GM21447 (cell line): ENCODE results near the gene RUNDC1.
"Not testable (repeated sequence)": the region's sequence is repeated elsewhere in the genome, so short reads cannot be mapped to it uniquely, and the experiment has no call there.

ENCODE experiments used
- ATAC-seq: cut with Tn5 transposase; IDR thresholded peaks from one replicate; pipeline ENCODE4 v1.9.1; 2021; ENCODE audit not compliant: unreplicated experiment

The RUNDC1 gene

GRCh38 chr17:42980274-42980765 lies at the start of gene RUNDC1:
TSS of gene RUNDC1 (plus strand) at chr17:42980565. CDS start at chr17:42980577, 12 bp downstream.
- peak; percentile 57 for ATAC-seq

- no peak for ATAC-seq
Measured at GRCh38 chr17:42937712-42938596, 42.4 kb upstream of the RUNDC1 start.

GRCh38 chr17:42944211-42944610 lies 36.2 kb upstream of the RUNDC1 start:
- no peak for ATAC-seq

GRCh38 chr17:42946812-42947211 lies 33.6 kb upstream of the RUNDC1 start:
- no peak for ATAC-seq

DNA sequence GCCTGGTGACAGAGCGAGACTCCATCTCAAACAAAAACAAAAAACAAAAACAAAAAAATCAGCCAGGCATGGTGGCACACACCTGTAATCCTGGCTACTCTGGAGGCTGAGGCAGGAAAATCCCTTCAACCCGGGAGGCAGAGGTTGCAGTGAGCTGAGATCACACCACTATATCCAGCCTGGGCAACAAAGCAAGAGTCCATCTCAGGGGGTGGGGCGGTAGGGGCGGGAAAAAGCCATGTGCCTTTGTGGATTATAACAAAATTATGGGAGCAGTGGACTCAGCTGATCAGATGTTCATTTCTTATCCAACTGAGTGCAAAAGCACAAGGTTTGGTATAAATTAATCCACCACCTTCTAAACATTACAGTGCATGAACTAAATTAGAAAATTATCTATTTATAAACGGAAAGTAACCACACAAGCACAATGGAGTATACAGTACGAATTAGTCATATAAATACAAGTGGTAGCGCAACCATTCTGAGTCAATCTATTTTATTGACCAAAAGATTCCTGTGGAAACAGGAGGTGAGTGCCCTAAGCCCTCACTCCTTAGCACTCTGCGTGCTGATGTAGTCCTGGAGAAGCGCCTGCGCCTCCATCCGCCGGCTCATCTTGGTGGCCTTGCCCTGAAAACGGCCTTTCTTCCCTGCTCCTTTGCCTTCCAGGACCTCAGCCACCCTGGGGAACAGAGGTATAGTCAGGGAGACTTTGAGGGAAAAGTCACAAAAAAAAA lies 30.2 kb upstream of the RUNDC1 start:
- no peak for ATAC-seq

GRCh38 chr17:42953669-42954068 lies 26.7 kb upstream of the RUNDC1 start:
- ATAC-seq: no peak

- peak; percentile 78 for ATAC-seq
Measured at GRCh38 chr17:42964161-42964932, 16.0 kb upstream of the RUNDC1 start, which contains the start of gene AARSD1. TSS of gene AARSD1 (minus strand) at chr17:42964454. CDS start at chr17:42964440, 14 bp downstream.

DNA sequence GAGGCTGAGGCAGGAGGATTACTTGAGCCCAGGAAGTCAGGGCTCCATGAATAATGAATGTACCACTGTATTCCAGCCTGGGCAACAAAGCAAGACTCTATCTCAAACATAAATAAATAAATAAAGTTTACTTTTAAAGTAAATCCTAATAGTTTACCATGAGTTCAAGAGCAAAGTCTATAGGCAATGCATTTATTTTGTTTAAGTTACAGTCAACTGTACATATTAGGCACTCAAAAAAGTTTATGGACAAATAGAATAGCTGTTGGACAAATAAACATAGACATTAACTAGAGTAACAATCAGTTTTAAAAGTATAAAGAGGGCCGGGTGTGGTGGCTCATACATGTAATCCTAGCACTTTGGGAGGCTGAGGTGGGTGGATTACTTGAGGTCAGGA lies 12.4 kb upstream of the RUNDC1 start:
- no peak for ATAC-seq

DNA sequence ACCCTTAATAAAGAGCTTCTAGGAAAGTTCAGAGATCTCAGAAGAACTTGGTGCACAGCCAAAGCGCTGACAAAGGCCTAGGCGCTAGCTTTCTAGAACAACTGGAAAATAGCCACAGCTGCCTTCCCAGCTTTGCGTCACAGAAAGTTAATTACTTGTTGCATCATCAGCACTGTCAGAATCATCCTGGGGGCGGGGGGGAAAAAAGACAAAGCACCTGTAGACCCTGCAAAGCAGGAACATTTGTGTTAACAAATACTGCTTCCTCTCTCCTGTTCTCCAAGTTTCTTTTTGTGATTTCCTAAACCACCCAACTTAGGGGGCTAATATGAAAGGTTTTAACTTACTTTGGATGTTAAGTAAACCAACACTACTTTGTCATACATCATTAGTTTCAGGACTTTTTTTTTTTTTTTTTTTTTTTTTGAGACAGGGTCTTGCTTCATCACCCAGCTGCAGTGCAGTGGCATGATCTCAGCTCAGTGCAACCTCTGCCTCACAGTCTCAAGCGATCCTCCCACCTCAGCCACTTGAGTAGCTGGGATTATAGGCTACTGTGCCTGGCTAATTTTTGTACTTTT lies 11.3 kb upstream of the RUNDC1 start:
- ATAC-seq: no peak

DNA sequence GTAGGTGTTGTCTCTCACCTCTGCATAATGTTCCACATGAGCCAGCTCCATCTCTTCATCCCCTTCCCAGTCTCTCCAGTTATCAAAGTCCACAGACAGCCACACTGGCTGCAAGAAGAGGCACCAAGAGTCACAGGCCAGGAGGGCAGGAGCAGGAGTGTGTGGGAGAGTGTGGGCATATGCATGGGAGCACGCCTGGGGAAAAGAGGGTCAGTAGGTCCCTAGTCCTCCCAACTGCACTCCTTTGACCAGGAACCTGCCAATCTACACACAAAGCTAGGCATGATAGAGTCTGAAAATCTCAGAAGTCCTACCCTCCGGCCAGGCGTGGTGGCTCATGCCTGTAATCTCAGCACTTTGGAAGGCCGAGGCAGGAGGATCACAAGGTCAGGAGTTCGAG lies 8.8 kb upstream of the RUNDC1 start:
- no peak for ATAC-seq

- not testable (repeated sequence) for ATAC-seq
Measured at GRCh38 chr17:42973323-42973722, 7.0 kb upstream of the RUNDC1 start.

DNA sequence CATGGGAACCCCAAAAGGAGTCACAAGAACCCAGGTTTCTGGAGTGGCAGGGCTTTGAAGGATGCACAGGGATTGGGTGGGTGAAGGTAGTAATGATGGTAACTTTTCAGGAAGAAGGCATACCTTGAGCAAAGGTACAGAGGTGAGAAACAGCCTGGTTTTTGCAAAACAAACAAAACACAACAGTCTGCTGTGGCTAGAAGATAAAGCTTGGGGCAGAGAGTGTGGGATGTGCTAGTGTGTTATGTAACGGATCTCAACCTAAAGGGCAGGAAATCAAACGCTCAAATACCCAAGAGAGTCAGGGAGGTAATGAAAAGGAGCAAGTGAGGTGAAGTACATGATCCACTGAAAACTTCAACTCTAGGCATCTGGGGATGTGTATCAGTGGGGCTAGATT lies 5.1 kb upstream of the RUNDC1 start:
- no peak for ATAC-seq

DNA sequence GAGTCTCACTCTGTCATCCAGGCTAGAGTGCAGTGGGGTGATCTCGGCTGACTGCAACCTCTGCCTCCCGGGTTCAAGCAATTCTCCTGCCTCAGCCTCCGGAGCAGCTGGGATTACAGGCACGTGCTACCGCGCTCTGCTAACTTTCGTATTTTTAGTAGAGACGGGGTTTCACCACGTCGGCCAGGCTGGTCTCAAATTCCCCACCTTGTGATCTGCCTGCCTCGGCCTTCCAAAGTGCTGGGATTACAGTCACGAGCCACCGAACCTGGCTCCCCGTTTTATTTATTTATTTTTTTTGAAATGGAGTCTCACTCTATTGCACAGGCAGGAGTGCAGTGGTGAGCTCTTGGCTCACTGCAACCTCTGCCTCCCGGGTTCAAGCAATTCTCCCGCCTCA lies 4.7 kb upstream of the RUNDC1 start:
- ATAC-seq: not testable (repeated sequence)

DNA sequence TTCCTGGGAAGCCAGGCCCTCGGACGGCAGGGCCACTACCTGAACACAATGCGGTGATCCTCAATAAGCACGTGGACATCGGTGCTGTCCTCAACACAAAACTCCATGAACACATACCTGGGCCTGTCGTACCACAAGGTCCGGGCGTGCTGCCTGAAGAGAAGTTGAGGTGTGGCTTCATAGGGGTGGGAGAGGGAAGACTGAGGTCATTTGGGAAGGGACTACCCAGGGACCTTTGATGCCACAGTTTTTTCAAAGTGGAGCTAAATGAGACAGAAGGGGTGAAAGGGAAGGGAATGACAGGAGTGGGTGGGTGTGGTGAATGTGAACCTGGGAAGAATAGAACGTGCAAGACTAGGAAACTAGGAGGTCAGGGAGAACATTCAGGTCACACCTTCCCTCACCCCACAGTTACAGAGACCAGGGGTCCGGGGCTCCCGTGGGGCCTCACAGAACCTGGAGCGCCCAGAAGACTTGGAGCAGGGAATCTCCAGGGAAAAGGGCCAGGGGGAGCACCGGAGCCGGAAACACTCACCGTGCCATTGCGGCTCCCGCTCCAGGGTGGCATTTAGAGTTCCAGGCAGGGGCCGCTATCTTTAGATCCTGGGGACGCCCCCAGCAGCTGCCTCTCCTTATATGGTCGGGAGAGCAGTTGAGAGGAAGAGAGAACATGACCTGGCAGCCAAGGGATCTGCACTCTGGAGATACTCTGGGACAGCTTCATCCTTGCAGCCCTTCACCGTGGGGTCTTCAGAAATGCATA lies 673 bp upstream of the RUNDC1 start, which contains the start of gene PTGES3L:
Gene PTGES3L (minus strand): TSS at position 570 of the 763 bp plus-strand sequence. CDS start 27 bp downstream, at position 543.
- peak; percentile 40 for ATAC-seq

- ATAC-seq: peak; percentile 36
Measured at GRCh38 chr17:42980766-42981397, 517 bp downstream of the RUNDC1 start.

GRCh38 chr17:42982266-42982665 lies 1.9 kb downstream of the RUNDC1 start:
- ATAC-seq: no peak

GRCh38 chr17:42985225-42985624 lies 4.9 kb downstream of the RUNDC1 start:
- ATAC-seq: peak; percentile 55

DNA sequence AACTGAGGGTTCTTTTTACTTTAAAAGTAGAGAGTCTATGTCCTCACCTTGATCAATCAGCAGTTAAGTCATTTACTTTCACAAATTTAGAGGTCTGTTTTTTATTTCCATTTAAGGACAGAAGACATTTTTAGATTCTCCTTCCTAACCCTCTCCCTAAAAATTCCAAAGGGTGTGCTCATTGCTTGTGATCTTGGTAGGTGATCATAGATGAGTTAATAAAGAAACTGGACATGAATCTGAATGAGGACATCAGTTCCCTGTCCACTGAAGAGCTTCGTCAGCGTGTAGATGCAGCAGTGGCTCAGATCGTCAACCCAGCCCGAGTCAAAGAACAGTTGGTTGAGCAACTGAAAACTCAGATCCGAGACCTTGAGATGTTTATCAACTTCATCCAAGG lies 8.8 kb downstream of the RUNDC1 start:
- no peak for ATAC-seq
